Measurements from ENCODE around the gene GRID2.

The GRID2 gene

GRCh38 chr4:92600638-92601037 is 296.9 kb downstream of the GRID2 start:
- TF ChIP-seq CTCF (IDR thresholded peaks at IDR 0.05; ENCODE audit: low read depth, low read length): no peak
- DNase-seq (ENCODE audit: extremely low read depth, low read depth): no peak

DNA sequence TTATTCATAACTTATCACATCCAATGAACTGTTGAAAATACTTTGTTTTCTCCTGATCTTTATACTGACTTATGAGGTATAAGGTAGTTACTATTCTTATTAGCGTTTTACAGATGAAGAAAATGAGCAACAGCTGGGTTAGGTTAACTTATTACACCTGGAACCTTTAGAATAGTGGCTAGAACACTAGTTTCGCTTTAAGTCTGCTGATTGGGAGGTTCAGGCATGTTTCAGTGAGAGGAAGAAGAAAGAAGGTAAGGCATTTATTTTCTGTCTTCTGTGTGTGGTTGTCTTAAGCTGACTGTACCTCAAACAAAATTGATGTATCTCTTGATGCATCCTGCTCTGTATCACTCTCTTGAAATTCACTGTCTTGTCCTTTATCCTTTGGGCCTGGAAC is 302.5 kb downstream of the GRID2 start:
- no peak for DNase-seq (ENCODE audit: extremely low read depth, low read depth)
- no peak for TF ChIP-seq CTCF (IDR thresholded peaks at IDR 0.05; ENCODE audit: low read depth, low read length)

- TF ChIP-seq CTCF (IDR thresholded peaks at IDR 0.05; ENCODE audit: low read depth, low read length): no peak
- no peak for DNase-seq (ENCODE audit: extremely low read depth, low read depth)
These were observed 311.3 kb downstream of the GRID2 start for GRCh38 chr4:92615049-92615448.

DNA sequence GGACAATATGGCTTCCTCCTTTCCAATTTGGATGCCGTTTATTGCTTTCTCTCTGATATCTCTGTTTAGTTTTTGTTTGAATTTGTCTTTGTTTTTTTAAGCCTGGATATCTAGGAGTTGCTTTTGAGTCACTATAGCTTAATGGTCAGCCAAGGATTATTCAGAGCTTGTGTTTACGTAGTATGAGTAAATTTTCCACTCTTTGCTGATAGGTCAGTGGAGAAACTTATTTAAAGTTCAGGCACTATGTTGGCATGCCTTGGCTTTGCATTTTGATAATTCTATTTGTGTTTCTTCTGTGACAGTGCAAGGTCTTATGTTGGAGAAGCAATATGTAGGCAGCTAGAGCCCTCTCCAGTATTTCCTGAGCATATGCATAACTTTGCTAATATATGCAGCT is 315.2 kb downstream of the GRID2 start:
- TF ChIP-seq CTCF (IDR thresholded peaks at IDR 0.05; ENCODE audit: low read depth, low read length): no peak
- no peak for DNase-seq (ENCODE audit: extremely low read depth, low read depth)

- TF ChIP-seq CTCF (IDR thresholded peaks at IDR 0.05; ENCODE audit: low read depth, low read length): no peak
- DNase-seq (ENCODE audit: extremely low read depth, low read depth): no peak
These were observed 325.5 kb downstream of the GRID2 start for GRCh38 chr4:92629302-92629701.

DNA sequence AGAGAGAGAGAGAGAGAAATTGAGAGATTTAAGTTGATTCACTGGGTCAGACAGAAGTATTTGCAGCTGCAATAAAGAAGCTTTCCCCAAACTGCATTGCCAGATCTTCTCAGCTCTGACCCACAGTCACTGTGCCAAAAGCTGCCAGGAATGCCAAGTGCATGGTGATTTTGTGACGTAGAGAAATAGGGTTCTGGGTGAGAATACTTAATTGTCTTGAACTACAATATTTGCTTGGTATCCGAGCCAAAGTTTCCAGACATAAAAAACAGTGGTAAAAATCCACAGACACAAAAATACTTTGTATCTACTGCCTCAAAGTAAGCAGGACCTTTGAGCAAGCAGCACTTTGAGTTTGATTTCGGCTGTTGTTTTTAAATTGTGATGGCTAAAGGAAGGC is 331.1 kb downstream of the GRID2 start:
- no peak for DNase-seq (ENCODE audit: extremely low read depth, low read depth)
- no peak for TF ChIP-seq CTCF (IDR thresholded peaks at IDR 0.05; ENCODE audit: low read depth, low read length)

DNA sequence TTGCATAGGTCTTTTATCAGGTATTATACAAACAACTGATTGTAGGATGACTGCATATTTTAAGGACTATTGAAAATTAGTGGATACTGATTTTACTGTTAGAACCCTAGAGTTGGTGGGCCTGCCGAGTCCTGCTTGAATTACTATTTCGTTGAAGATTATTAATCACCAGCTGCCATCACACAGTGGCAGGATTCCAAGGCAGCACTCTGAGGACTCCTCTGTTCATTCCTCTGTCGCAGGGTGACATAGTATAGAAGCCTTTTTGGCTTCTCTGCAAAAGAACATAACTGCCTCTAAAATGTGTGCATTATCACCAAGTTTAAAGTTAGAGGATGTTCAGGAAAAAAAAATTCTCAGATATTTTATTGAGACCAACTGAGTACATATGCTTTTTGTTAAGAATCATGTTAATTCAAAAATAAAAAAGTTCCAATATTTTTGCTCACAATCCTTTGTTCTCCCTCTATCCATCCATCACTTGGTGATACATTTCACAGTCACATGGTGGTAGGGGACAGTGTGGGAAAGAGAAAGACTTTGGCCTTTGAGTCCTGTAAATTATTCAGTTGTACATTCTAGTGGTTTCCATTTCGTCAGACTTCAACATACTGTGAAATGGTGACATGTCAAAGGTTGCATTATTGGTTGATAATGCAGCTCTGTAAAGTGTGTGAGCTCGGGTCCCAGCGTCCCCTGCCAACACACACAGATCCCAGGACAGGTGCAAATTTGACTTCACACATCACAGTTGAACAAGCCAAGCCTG is 332.5 kb downstream of the GRID2 start:
- DNase-seq (ENCODE audit: extremely low read depth, low read depth): no peak
- no peak for TF ChIP-seq CTCF (IDR thresholded peaks at IDR 0.05; ENCODE audit: low read depth, low read length)

All from AG09319 (cell line).